K562 (cell line): ENCODE measurements around the gene MRPL32. TPM values are rescaled to one million over a fixed set of nuclear protein-coding genes. Genes with fewer than 3 reads are reported as not detected.
A peak's percentile ranks its signal among the peaks of the same experiment; 100 is the strongest.

Source experiments
- ATAC-seq: fragments of 200-7000 bp; cut with Tn5 transposase; 3 replicates; pipeline ENCODE4 v1.9.1; 2020; ENCODE audit warnings: moderate library complexity
- BruUV-seq: library from RNA; stranded (reverse); fragments of 400-500 nt; replicated peaks from 2 replicates; lab custom pipeline; 2021; lab: Mats Ljungman, UMichigan
- CTCF ChIA-PET: fragments of 300-600 bp; formaldehyde crosslinking; extraction: SDS; loops from one replicate; lab custom pipeline; 2021; ENCODE audit warnings: low intra/inter-chr PET ratio; lab: Yijun Ruan, JAX
- POLR2A ChIA-PET: fragments of 300-600, 350-650 bp; sonication (Branson Sonifier 250); formaldehyde crosslinking; extraction: SDS; loops from one replicate; lab custom pipeline; 2021; ENCODE audit warnings: antibody characterized with exemption, inconsistent platforms; lab: Yijun Ruan, JAX
- DNase-seq, 4 experiments: peaks; one replicate each; pipeline versions ENCODE4 v3.0.0 to v3.0.0-alpha.2; 2011 to 2018; ENCODE audit warnings: low spot score in 3 of 4, mixed read lengths in 3 of 4; ENCODE audit errors: extremely low read depth in 1 of 4
- FAIRE-seq: peaks from 2 replicates; lab custom pipeline; 2011; peaks lifted over from hg19 to GRCh38; lab: Jason Lieb, UNC
- H2AFZ ChIP-seq: 2 replicates; pipeline ENCODE4 v1.6.0; 2011; ENCODE audit warnings: low read depth, low read length, control low read depth, inconsistent platforms
- H3K27ac ChIP-seq: fragments of 200-600 bp; 3 replicates; pipeline ENCODE4 v1.8.0; 2011; ENCODE audit warnings: low read depth, mild to moderate bottlenecking, control low read depth, inconsistent platforms, low read length, moderate library complexity, mixed read lengths; ENCODE audit errors: extremely low read depth
- H3K27me3 ChIP-seq, 2 experiments: fragments of 300-600 bp in 1 of 2; 2 replicates in 1 of 2; 3 replicates in 1 of 2; pipeline versions ENCODE4 v1.6.0 to v1.8.0; 2011; ENCODE audit warnings: inconsistent platforms in 2 of 2, low read length in 2 of 2, mild to moderate bottlenecking in 1 of 2, mixed read lengths in 1 of 2, moderate library complexity in 1 of 2; ENCODE audit not compliant: control insufficient read depth in 2 of 2, insufficient read depth in 2 of 2
- H3K36me3 ChIP-seq: fragments of 300-600 bp; 3 replicates; pipeline ENCODE4 v1.8.0; 2011; ENCODE audit warnings: mild to moderate bottlenecking, low read length, inconsistent platforms; ENCODE audit not compliant: control insufficient read depth, insufficient read depth
- H3K4me1 ChIP-seq, 2 experiments: fragments of 200-600 bp in 1 of 2; replicated peaks in 1 of 2; 2 replicates in 1 of 2; 3 replicates in 1 of 2; pipeline versions ENCODE4 v1.5.1 to v1.8.0; 2011; ENCODE audit warnings: inconsistent platforms in 2 of 2, low read length in 2 of 2, mild to moderate bottlenecking in 1 of 2, mixed read lengths in 1 of 2, moderate library complexity in 1 of 2; ENCODE audit not compliant: control insufficient read depth in 2 of 2, insufficient read depth in 2 of 2
- H3K4me2 ChIP-seq: 2 replicates; pipeline ENCODE4 v1.6.1; 2011; ENCODE audit warnings: low read length, control low read depth, inconsistent platforms, mixed read lengths; ENCODE audit not compliant: insufficient read depth
- H3K4me3 ChIP-seq: fragments of 200-600 bp; sonication (generic), shearing (Covaris generic); 2 replicates; pipeline ENCODE4 v1.5.1; 2016; ENCODE audit warnings: control low read depth, inconsistent platforms
- H3K79me2 ChIP-seq: fragments of 200-600 bp; 3 replicates; pipeline ENCODE4 v1.8.0; 2011; ENCODE audit warnings: low read length, inconsistent platforms; ENCODE audit not compliant: control insufficient read depth, insufficient read depth
- H3K9ac ChIP-seq, 2 experiments: 2 replicates each; pipeline versions ENCODE4 v1.6.0 to v1.6.1; 2011; ENCODE audit warnings: low read depth in 2 of 2, low read length in 2 of 2, control low read depth in 1 of 2, inconsistent platforms in 1 of 2, mild to moderate bottlenecking in 1 of 2, mixed read lengths in 1 of 2; ENCODE audit not compliant: insufficient read depth in 1 of 2
- H3K9me1 ChIP-seq: one replicate; pipeline ENCODE4 v1.6.0; 2011; ENCODE audit warnings: inconsistent platforms, mild to moderate bottlenecking, low read length, moderate library complexity; ENCODE audit not compliant: control insufficient read depth, insufficient read depth
- H3K9me3 ChIP-seq: replicated peaks from 2 replicates; pipeline ENCODE4 v1.5.1; 2011; ENCODE audit warnings: low read depth, low read length, inconsistent platforms; ENCODE audit not compliant: control insufficient read depth, insufficient read depth
- H4K20me1 ChIP-seq: replicated peaks from 2 replicates; pipeline ENCODE4 v1.6.1; 2011; ENCODE audit warnings: low read length, inconsistent platforms, mixed read lengths; ENCODE audit not compliant: control insufficient read depth, insufficient read depth
- RFX1 ChIP-seq: fragments of 450-650 bp; IDR thresholded peaks from 2 replicates; pipeline ENCODE4 v1.6.1; 2016; ENCODE audit warnings: mild to moderate bottlenecking, moderate library complexity
- SAP30 ChIP-seq: fragments of 200-600 bp; sonication (generic); IDR thresholded peaks from 2 replicates; pipeline ENCODE4 v1.6.1; 2012; ENCODE audit warnings: borderline replicate concordance, low read depth, mild to moderate bottlenecking, moderate library complexity, low read length, control low read depth, inconsistent platforms; ENCODE audit not compliant: insufficient read depth, poor library complexity, severe bottlenecking
- SNIP1 ChIP-seq: fragments of 450-650 bp; IDR thresholded peaks from 2 replicates; pipeline ENCODE4 v1.7.1; 2017; ENCODE audit warnings: low read depth, mild to moderate bottlenecking
- SUPT5H ChIP-seq: fragments of 450-650 bp; IDR thresholded peaks from 2 replicates; pipeline ENCODE4 v1.6.1; 2016
- WHSC1 ChIP-seq: IDR thresholded peaks from one replicate; pipeline ENCODE4 v1.6.1; 2012; ENCODE audit warnings: low read length, control low read depth, inconsistent platforms
- WGBS: fragments of 100-300 bp; shearing (Covaris generic); methylation state at CpG from one replicate; pipeline ENCODE4 v1.1.6; 2016; ENCODE audit warnings: low coverage, mixed read lengths; ENCODE audit not compliant: insufficient coverage; ENCODE audit errors: missing lambda C conversion rate; 5-methylcytosine and 5-hydroxymethylcytosine counted together
- in situ Hi-C: fragments of 300-500 bp; cut with MboI; formaldehyde crosslinking; loops from 4 replicates; pipeline ENCODE4 v1.15.0; 2018; ENCODE audit warnings: inconsistent platforms, mixed read lengths
- intact Hi-C: fragments of 100-400 bp; cut with micrococcal nuclease; formaldehyde crosslinking; loops from 2 replicates; pipeline ENCODE4 v1.14.2; 2022
- polyA plus RNA-seq, 8 experiments: library from polyadenylated mRNA; depleted of rRNA in 4 of 8; stranded (reverse) in 5 of 8; unstranded in 3 of 8; fragments of >200 nt; fragmentation: Nextera tagmentation in 2 of 8; fragmentation: Illumina TruSeq in 1 of 8; extraction: Ambion mirVana in 2 of 8; extraction: Trizol in 1 of 8; gene quantifications; 2 replicates each; pipeline versions ENCODE4 v1.2.1 to v1.2.3, GENCODE V29; 2011 to 2014; ENCODE audit warnings: inconsistent platforms in 1 of 8, missing spikeins in 1 of 8
- total RNA-seq, 7 experiments: library from RNA; depleted of rRNA in 6 of 7; stranded (reverse); fragments of >200 nt in 6 of 7; fragmentation: Illumina TruSeq in 2 of 7; extraction: Trizol in 2 of 7; gene quantifications; 2 replicates each; pipeline versions ENCODE4 v1.2.1 to v1.2.3, GENCODE V29; 2011 to 2021; ENCODE audit warnings: low replicate concordance in 1 of 7
- TF ChIP-seq, protein P1 (sequence below): sonication (generic); formaldehyde crosslinking; IDR thresholded peaks from 2 replicates; pipeline ENCODE4 v1.8.0; 2022; ENCODE audit warnings: mild to moderate bottlenecking, missing genetic modification reagents
- TF ChIP-seq, protein P2 (sequence below): fragments of 250-450 bp; sonication (Bioruptor Pico); IDR thresholded peaks from 2 replicates; pipeline ENCODE4 v1.4.0; 2020; ENCODE audit warnings: mild to moderate bottlenecking, moderate library complexity

The MRPL32 gene
- total and polyA plus RNA-seq, 9 of the 15 experiments (the other 6 are each of a cell fraction or from before 2014, with no cell fraction given), result 75.5 to 351 (median 138) TPM

DNA sequence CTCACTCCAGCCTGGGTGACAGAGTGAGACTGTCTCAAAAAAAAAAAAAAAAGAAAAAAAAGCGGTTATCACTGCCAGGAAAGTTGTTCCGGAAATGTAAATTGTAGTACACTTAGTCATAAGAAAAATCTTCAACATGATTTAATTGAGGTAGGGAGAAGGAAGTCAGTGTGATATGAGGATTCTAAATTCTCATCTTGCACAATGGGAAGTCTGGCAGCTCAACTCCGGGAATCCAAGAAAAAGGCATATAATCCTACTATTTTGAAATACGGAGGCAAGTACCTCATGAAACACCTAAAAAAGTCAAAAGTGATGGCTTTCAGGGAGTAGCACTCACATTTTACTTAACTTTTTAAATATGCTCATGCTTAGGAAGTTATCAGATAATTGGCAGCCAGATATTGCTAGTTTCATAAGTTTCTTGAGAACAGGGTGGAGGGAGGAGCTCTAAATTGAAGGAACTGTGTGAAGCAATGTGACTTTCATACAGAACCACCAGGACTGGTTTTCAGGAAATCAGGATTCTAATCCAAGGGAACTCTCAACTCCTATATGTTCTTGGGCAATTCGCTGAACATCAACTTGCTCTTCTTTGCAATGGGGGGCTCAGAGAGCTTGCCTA, 17.6 kb upstream of the MRPL32 start:
- H3K4me3 ChIP-seq, result no peak overlapping the region
- WGBS, result 51% methylated on average over 5 of the region's 5 CpGs
- no peak overlapping the region for H3K4me2 ChIP-seq
- H3K9me3 ChIP-seq, result no peaks in the 10 kb centered on the region
- H3K9me1 ChIP-seq, result no peaks in the 10 kb centered on the region
- BruUV-seq, result no TSS peak
- H3K79me2 ChIP-seq, result peaks cover 12% of the 10 kb centered on the region; the same call in 2 of the 3 replicates
- H3K9ac ChIP-seq, result no peak overlapping the region
- TF ChIP-seq SAP30, result no peak
- TF ChIP-seq, protein P1, sequence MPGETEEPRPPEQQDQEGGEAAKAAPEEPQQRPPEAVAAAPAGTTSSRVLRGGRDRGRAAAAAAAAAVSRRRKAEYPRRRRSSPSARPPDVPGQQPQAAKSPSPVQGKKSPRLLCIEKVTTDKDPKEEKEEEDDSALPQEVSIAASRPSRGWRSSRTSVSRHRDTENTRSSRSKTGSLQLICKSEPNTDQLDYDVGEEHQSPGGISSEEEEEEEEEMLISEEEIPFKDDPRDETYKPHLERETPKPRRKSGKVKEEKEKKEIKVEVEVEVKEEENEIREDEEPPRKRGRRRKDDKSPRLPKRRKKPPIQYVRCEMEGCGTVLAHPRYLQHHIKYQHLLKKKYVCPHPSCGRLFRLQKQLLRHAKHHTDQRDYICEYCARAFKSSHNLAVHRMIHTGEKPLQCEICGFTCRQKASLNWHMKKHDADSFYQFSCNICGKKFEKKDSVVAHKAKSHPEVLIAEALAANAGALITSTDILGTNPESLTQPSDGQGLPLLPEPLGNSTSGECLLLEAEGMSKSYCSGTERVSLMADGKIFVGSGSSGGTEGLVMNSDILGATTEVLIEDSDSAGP, result no peak
- TF ChIP-seq SUPT5H, result 0 out of 2 replicates have a peak, but pooled peaks have one; percentile 16
- TF ChIP-seq SNIP1, result no peak
- no peak for TF ChIP-seq WHSC1
- TF ChIP-seq RFX1, result no peak
- TF ChIP-seq, protein P2, sequence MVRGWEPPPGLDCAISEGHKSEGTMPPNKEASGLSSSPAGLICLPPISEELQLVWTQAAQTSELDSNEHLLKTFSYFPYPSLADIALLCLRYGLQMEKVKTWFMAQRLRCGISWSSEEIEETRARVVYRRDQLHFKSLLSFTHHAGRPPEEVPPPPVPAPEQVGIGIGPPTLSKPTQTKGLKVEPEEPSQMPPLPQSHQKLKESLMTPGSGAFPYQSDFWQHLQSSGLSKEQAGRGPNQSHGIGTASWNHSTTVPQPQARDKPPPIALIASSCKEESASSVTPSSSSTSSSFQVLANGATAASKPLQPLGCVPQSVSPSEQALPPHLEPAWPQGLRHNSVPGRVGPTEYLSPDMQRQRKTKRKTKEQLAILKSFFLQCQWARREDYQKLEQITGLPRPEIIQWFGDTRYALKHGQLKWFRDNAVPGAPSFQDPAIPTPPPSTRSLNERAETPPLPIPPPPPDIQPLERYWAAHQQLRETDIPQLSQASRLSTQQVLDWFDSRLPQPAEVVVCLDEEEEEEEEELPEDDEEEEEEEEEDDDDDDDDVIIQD, result no peak
- no peak for FAIRE-seq
- CTCF ChIA-PET, result no interaction called here
- DNase-seq, result no peak
- no peaks in the 10 kb centered on the region; a peak in 1 of 5 replicates for H3K27me3 ChIP-seq
- H2AFZ ChIP-seq, result no peak overlapping the region
- peaks cover 14 to 27% of the 10 kb centered on the region in 2 experiments; a peak in 4 of 5 replicates for H3K4me1 ChIP-seq
- peak overlapping the region; percentile 34; the same call in 2 of the 3 replicates for H3K27ac ChIP-seq
- POLR2A ChIA-PET, result interaction anchor here (1.3 to 1.5 kb wide), 3 partner anchors 14 to 20 kb away, joined by 3 to 8 read pairs (median 7); partner anchors contain the start of genes MRPL32 and PSMA2
- H4K20me1 ChIP-seq, result no peaks in the 10 kb centered on the region
- in situ Hi-C loops (no loop called here), intact Hi-C loops (no loop called here)
- peaks cover 49% of the 10 kb centered on the region for H3K36me3 ChIP-seq
- ATAC-seq, result no peak
